Stimulated activated naive CD4-positive, alpha-beta T cell treated with Interleukin-2 at 50 U/mL for 16 hours (primary cell): Measurements from ENCODE around the gene CLIC3.

Experiments used
- DNase-seq: peaks from one replicate; lab custom pipeline; 2025; lab: John Stamatoyannopoulos, UW

The CLIC3 gene

DNA sequence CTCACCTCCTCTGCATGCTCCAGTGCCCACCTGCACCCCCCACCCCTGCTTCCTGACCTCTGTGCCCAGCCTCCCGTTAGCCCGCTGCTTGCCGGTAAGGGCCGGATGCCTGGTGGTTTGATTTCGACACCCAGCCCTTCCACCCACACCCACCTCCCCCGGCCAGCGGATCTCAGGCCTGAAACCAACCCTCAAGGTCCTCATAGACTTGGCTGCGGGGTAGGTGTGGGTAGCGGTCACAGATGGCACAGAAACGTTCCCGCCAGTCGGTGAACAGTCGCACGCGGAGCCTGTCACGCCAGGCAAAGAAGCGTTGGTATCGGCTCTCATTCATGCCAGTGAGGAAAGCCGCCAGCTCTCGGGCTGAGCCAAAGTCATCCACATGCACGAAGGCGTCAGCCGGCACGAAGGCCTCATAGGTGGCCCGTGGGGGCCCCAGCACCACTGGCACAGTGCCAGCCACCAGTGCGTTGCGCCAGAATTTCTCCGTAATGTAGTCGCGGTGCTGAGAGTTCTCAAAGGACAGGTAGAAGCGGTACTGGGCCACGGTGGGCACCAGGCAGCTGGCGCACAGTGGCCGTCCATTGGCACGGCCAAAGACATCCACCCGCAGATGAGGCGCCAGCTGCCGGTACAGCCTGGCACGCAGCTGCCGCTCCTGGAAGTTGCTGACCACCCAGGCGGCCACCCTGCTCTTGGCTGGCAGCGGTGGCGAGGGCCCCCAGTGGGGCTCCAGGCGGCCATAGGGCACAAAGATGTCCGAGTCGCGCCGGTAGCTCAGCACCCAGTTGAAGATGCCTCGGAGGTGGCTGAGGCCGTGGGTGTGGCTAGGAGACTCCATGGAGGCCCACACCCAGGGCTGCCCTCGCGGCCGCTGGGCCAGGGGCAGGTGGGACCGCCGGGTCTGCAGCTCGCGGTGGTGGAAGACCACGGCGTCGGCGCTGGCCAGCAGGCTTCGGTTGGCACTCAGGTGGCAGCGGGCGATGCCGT lies 34.5 kb upstream of the CLIC3 start:
- DNase-seq = peak; percentile 71

- DNase-seq = no peak
These were observed 33.6 kb upstream of the CLIC3 start for GRCh38 chr9:137030006-137030405.

DNA sequence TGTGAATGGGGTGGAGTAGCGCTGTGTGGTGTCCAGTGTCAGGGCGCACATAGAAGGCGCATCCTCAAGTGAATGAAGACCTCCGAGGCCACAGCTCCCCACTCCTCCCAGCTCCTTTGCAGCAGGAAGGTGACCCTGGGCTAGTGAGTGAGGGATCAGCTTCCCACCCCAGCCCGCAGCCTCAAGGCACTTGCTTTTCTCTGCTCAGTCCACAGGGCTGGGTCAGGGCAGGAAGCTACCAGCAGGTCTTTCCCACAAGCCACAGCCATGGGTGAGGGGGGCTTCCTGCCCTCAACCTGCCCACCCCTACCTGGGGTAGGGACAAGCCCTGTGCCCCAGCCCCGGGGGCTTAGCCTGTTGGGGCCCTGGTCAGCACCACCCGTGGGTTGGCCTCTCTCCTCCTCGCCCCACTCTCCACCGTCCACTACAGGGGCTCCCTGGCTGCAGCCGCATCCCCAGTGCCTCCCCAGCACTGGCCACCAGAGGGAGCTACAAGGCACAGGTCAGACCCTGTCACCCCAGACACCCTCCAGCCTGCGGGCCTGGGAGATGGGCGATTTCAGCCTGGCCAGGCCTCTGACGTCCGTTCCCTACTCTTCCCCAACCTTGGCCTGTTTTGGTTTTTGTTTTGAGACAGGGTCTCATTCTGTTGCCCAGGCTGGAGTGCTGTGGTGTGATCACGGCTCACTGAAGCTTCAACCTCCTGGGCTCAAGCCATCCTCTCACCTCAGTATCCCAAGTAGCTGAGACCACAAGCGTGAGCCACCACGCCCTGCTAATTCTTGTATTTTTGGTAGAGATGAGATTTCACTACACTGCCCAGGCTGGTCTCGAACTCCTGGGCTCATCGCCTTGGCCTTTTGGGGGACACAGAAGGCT lies 32.9 kb upstream of the CLIC3 start:
- peak; percentile 66 for DNase-seq

DNA sequence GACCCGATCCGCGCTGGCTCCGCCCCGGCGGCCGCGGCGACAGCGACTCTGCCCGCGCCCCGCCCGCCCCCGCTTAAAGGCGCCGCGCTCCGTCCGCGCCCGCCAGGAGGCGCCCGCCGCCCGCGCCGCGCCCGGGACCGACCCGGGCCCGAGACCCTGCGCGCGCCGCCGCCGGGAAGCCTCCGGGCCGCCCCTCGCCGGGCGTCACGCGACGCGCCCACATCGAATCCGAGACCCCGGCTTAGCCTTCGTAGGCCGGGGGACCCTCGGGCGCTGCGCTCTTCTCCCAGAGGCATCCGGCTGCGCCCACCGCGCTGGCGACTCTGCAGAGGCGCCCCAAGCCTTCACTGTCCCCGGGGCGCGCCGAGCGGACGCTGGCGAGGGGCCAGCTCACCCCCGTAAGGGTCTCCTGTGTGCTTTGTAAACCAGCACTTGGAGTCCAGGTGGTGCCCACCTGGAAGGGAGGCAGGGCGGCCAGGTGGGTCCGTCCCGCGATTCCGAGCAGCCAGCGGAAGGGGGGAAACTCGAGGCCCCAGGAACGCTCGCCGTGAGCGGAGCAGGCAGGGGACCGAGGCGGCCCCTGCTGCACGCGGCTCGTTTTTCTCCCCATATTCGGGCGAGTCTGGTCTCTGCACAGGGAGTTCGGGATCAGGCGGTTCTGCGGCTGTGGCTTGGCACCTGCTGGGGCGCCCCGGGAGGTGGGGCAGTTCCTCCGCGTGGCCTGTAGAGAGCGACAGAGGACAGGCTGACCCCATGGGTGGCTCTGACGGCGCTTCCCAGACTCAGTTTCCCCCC lies 32.1 kb upstream of the CLIC3 start:
- peak; percentile 59 for DNase-seq

GRCh38 chr9:137027369-137028262 lies 31.2 kb upstream of the CLIC3 start, which contains the start of gene ABCA2:
TSS of gene ABCA2 (minus strand) at chr9:137028237. CDS start at chr9:137028140, 97 bp downstream.
- DNase-seq = no peak

GRCh38 chr9:137026828-137027227 lies 30.5 kb upstream of the CLIC3 start:
- DNase-seq = no peak

DNA sequence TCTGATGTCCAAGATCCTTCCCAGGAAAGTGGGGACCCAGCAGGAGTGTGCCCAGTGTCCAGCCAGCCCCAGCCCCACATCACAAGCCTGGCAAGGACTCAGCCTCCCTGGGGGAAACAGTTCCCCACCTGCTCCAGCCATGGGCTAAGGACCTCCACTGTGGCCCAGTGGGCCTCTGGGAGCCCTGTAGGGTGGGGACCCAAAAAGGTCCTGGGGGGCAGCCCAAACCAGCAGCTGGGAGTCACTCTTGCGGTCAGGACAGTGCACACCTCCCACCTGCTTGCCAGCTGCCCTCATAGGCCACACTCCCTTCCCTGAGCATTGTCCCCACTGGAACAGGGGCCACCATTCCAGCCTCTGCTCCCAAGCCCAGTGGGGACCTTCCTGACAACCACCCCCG lies 30.0 kb upstream of the CLIC3 start:
- DNase-seq = no peak

GRCh38 chr9:137025517-137025966 lies 29.2 kb upstream of the CLIC3 start:
- no peak for DNase-seq

DNA sequence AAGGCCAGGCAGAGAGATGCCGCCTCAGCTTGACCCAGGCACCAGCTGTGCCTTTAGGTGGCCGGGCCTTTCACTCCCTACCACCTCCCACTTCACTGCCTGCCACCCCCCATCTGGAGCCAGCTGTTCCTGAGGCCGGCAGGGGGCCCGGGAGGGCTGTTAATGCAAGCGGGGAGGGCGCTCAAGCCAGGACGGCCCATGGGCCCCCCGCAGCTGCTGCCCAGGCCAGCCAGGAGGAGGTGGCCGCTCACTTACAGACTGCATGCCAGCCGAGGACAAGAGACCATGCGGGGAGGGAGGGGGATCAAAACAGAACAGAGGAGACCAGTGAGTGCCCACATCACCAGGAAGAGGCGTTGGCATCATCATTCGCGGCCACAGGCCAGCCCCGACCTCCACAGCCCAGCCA lies 27.2 kb upstream of the CLIC3 start:
- no peak for DNase-seq

DNA sequence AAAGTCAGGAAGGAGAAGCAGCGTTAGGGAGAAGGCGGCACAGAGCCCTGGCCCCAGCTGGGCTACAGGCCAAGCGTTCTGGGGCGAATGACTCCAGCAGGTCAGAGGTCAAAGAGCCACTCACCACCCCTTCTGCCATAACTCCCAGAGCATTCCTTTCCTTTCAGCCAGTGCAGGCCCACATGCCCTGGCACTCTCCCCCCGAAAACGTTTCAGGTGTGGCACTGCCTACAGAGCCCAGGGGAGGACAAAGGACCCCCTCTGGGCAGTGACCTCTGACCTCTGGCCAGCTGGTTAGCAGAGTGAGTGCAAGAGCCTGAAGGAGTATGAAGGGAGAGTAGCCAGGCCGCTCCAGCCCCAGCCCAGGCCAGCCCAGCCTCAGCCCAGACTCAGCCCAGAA lies 26.8 kb upstream of the CLIC3 start:
- no peak for DNase-seq

DNA sequence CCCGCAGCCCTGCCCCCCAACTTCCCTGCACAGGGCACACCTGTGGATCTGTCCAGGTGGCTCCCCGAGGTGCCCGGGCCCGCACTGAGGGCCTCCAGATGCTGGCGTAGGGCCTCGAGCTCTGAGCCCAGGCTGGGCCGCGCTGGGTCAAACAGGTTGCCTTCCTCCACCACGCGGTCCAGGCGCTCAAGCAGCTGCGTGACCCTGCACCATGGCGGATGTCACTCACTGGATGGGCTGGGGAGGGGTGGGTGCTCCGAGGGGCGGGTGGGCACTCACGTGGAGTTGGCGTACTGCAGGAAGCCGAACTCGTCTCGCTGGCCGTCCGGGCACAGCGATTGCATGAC lies 26.3 kb upstream of the CLIC3 start:
- DNase-seq = no peak

GRCh38 chr9:137021979-137022661 lies 25.8 kb upstream of the CLIC3 start:
- peak; percentile 79 for DNase-seq

- no peak for DNase-seq
These were observed 25.2 kb upstream of the CLIC3 start for GRCh38 chr9:137021568-137021978.

GRCh38 chr9:137020771-137021567 lies 24.6 kb upstream of the CLIC3 start:
- DNase-seq = no peak

DNA sequence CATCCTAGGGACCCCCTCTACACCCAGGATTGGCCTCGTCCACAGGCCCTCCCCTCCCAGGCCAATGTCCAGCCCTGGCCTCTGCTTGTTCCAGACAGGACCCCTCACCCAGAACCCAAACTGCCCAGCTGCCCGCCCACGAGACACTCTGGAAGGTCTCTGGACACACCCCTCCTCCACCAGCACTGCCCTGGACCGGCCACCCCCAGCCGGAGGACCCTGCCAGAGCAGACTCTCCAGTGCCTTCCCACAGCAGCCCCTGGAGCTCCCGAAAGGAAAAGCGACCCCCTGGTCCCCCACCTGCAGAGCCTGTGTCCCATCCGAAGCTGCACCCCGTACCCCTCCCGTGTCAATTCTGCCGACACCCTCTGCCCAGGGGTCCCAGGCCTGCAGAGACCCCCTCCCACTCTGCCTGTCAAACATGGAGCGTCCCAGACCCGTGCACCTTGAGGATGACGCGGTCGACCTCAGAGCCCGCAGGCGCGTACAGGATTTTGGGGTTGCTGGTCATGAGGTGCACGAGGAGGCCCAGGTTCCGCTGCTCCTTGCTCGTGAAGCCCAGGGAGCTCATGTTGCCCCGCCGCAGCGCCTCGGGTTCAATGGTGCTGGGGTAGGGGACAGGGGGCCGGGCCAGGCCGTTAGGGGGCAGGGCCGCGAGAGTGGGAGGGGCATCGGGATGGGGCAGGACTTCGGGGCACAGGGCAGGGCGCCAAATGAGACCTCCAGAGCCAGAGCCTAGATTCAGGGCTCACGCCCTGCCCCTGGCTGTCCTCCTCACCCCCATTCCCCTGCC lies 23.7 kb upstream of the CLIC3 start:
- DNase-seq = no peak

- DNase-seq = no peak
These were observed 22.6 kb upstream of the CLIC3 start for GRCh38 chr9:137018761-137019559.

- DNase-seq = no peak
These were observed 21.6 kb upstream of the CLIC3 start for GRCh38 chr9:137017791-137018497.
